Common myeloid progenitor, CD34-positive (primary cell): ENCODE results near the gene PIP5KL1.

Experiments
- CTCF ChIA-PET: fragments of 350-600 bp; sonication (Branson Sonifier 250); formaldehyde crosslinking; loops from one replicate; lab custom pipeline; 2021; ENCODE audit warnings: antibody characterized with exemption; lab: Charles Lee
- POLR2A ChIA-PET: fragments of 350-600 bp; sonication (Branson Sonifier 250); formaldehyde crosslinking; loops from one replicate; lab custom pipeline; 2021; ENCODE audit warnings: antibody characterized with exemption; lab: Charles Lee
- DNase-seq, 3 donors: peaks; one replicate each; pipeline versions ENCODE4 v3.0.0 to v3.0.0-alpha.2; 2013
- H3K27ac ChIP-seq, 2 experiments: 1 replicate in 1 of 2; 2 replicates in 1 of 2; pipeline ENCODE4 v1.7.0; 2013; ENCODE audit warnings: inconsistent platforms in 2 of 2, low read length in 2 of 2, mild to moderate bottlenecking in 2 of 2, low read depth in 1 of 2, moderate library complexity in 1 of 2; ENCODE audit not compliant: severe bottlenecking in 2 of 2, insufficient read depth in 1 of 2, poor library complexity in 1 of 2
- H3K27me3 ChIP-seq, 5 experiments: replicated peaks in 2 of 5; 1 replicate in 3 of 5; 2 replicates in 2 of 5; pipeline versions ENCODE4 v1.6.1 to v1.7.0; 2013; ENCODE audit warnings: low read length in 4 of 5, mild to moderate bottlenecking in 2 of 5, moderate library complexity in 2 of 5, inconsistent platforms in 1 of 5; ENCODE audit not compliant: insufficient read depth in 5 of 5, control insufficient read depth in 4 of 5
- H3K36me3 ChIP-seq, 4 experiments: 1 replicate in 2 of 4; 2 replicates in 2 of 4; pipeline versions ENCODE4 v1.6.1 to v1.7.0; 2013; ENCODE audit warnings: low read length in 3 of 4, control low read depth in 1 of 4, mild to moderate bottlenecking in 1 of 4; ENCODE audit not compliant: control insufficient read depth in 4 of 4, insufficient read depth in 4 of 4
- H3K4me1 ChIP-seq, 4 experiments: 1 replicate in 3 of 4; 2 replicates in 1 of 4; pipeline versions ENCODE4 v1.6.1 to v1.7.1; 2013; ENCODE audit warnings: low read length in 3 of 4, mild to moderate bottlenecking in 3 of 4, control low read depth in 1 of 4, inconsistent platforms in 1 of 4, moderate library complexity in 1 of 4; ENCODE audit not compliant: control insufficient read depth in 4 of 4, insufficient read depth in 4 of 4; ENCODE audit errors: control extremely low read depth in 1 of 4
- H3K4me3 ChIP-seq, 7 experiments: 1 replicate in 4 of 7; 2 replicates in 3 of 7; pipeline versions ENCODE4 v1.5.1 to v1.7.0; 2013; ENCODE audit warnings: mild to moderate bottlenecking in 7 of 7, low read length in 6 of 7, moderate library complexity in 6 of 7, inconsistent platforms in 2 of 7, low read depth in 2 of 7, control low read depth in 1 of 7; ENCODE audit not compliant: insufficient read depth in 4 of 7, control insufficient read depth in 1 of 7; ENCODE audit errors: extremely low read depth in 1 of 7
- H3K9me3 ChIP-seq, 5 experiments: 1 replicate in 4 of 5; 2 replicates in 1 of 5; pipeline versions ENCODE4 v1.6.1 to v1.7.1; 2013; ENCODE audit warnings: low read length in 4 of 5, mild to moderate bottlenecking in 2 of 5, inconsistent platforms in 1 of 5, low read depth in 1 of 5, moderate library complexity in 1 of 5; ENCODE audit not compliant: control insufficient read depth in 4 of 5, insufficient read depth in 2 of 5; ENCODE audit errors: control extremely low read depth in 1 of 5
- WGBS: methylation state at CpG from one replicate; pipeline ENCODE4 v1.1.5; 2013; ENCODE audit not compliant: insufficient coverage; 5-methylcytosine and 5-hydroxymethylcytosine counted together

The PIP5KL1 gene

GRCh38 chr9:127904561-127905003 is 26.0 kb downstream of the PIP5KL1 start:
- Histone ChIP-seq H3K4me1 (peaks cover 9 to 57% (median 49%) of the 10 kb centered on the region in 4 experiments), H3K4me3 (peak overlapping the region in 4 of 7 experiments; percentile 0 to 49 (median 25))
- 6% methylated on average over 7 of the region's 12 CpGs for WGBS

GRCh38 chr9:127903557-127904475 is 26.8 kb downstream of the PIP5KL1 start:
- POLR2A ChIA-PET = interaction anchor here (0.6 to 1.7 kb wide), 2 partner anchors 12 to 19 kb away, joined by 3 to 7 read pairs; no protein-coding TSS in a partner anchor
- WGBS = 21% methylated on average over 13 of the region's 17 CpGs
- peaks cover 9 to 58% (median 52%) of the 10 kb centered on the region in 4 experiments for H3K4me1 ChIP-seq
- peak overlapping the region in 4 of 7 experiments; percentile 34 to 59 (median 43) for H3K4me3 ChIP-seq
- H3K36me3 ChIP-seq = peaks cover 2 to 11% (median 5%) of the 10 kb centered on the region in 4 experiments
- no peaks in the 10 kb centered on the region for H3K9me3 ChIP-seq
- CTCF ChIA-PET = interaction anchor here (0.6 to 2.2 kb wide), 6 partner anchors 9 to 42 kb away, joined by 3 to 8 read pairs (median 3); partner anchors contain the start of gene ST6GALNAC4
- peak overlapping the region; percentile 62 to 79 for H3K27ac ChIP-seq
- H3K27me3 ChIP-seq = no peaks in the 10 kb centered on the region
- peak in 2 of 3 donors; percentile 56 to 67 for DNase-seq

More at GRCh38 chr9:127904561-127905003, 26.0 kb downstream of the PIP5KL1 start:
- Histone ChIP-seq H3K27me3 (no peaks in the 10 kb centered on the region), H3K9me3 (no peaks in the 10 kb centered on the region), H3K27ac (peak overlapping the region; percentile 62 to 79), H3K36me3 (peaks cover 2 to 13% (median 5%) of the 10 kb centered on the region in 4 experiments)
- ChIA-PET POLR2A (no interaction called here), CTCF (interaction anchor here (0.6 to 2.2 kb wide), 6 partner anchors 10 to 43 kb away, joined by 3 to 8 read pairs (median 3); partner anchors contain the start of gene ST6GALNAC4)
- peak in 2 of 3 donors; percentile 61 to 70 for DNase-seq

- peak within 1 kb of the TSS; percentile 67 to 86 (median 79) for H3K4me3 ChIP-seq
- H3K27me3 ChIP-seq = no peaks in the 10 kb centered on the region
- 0% methylated on average over 44 of the region's 89 CpGs for WGBS
- peaks cover 9 to 27% (median 25%) of the 10 kb centered on the region in 4 experiments for H3K36me3 ChIP-seq
- ChIA-PET CTCF (interaction anchor here (1.0 to 2.7 kb wide), 9 partner anchors 10 to 164 kb away, joined by 3 to 15 read pairs (median 5); partner anchors contain the start of genes ST6GALNAC4 and TOR2A), POLR2A (interaction anchor here (0.6 to 3.1 kb wide), 4 partner anchors 14 to 150 kb away, joined by 3 to 15 read pairs (median 4); partner anchors contain the start of gene ST6GALNAC4)
- DNase-seq = peak; percentile 71 to 85 (median 81)
- H3K9me3 ChIP-seq = peaks cover 0 to 15% (median 6%) of the 10 kb centered on the region in 5 experiments
- peak within 1 kb of the TSS in 1 of 2 experiments; percentile 61 for H3K27ac ChIP-seq
- peaks cover 6 to 48% (median 38%) of the 10 kb centered on the region in 4 experiments for H3K4me1 ChIP-seq
Measured at GRCh38 chr9:127899128-127899943, 31.2 kb downstream of the PIP5KL1 start, which contains the start of gene ST6GALNAC6. Gene ST6GALNAC6, minus strand, starts transcription at chr9:127899603. Its CDS starts 1,622 bp downstream, at chr9:127897981.

- Histone ChIP-seq H3K4me1 (peaks cover 4 to 40% (median 30%) of the 10 kb centered on the region in 4 experiments), H3K27ac (peak overlapping the region in 1 of 2 experiments; percentile 61), H3K36me3 (peaks cover 15 to 35% (median 32%) of the 10 kb centered on the region in 4 experiments), H3K27me3 (no peaks in the 10 kb centered on the region), H3K9me3 (peaks cover 0 to 22% (median 13%) of the 10 kb centered on the region in 5 experiments), H3K4me3 (peak overlapping the region; percentile 67 to 86 (median 76))
- DNase-seq = peak in 2 of 3 donors; percentile 46 to 62
- ChIA-PET POLR2A (interaction anchor here (0.8 to 3.1 kb wide), 3 partner anchors 13 to 18 kb away, joined by 3 to 15 read pairs (median 4); partner anchors contain the start of gene ST6GALNAC4), CTCF (interaction anchor here (1.0 to 2.7 kb wide), 8 partner anchors 9 to 164 kb away, joined by 3 to 15 read pairs (median 6); partner anchors contain the start of genes ST6GALNAC4 and TOR2A)
- WGBS = 30% methylated on average over 28 of the region's 32 CpGs
Measured at GRCh38 chr9:127898433-127899127, 32.0 kb downstream of the PIP5KL1 start.

- peak overlapping the region in 1 of 7 experiments; percentile 34 for H3K4me3 ChIP-seq
- DNase-seq = peak in 2 of 3 donors; percentile 73 to 82
- peaks cover 22 to 48% (median 43%) of the 10 kb centered on the region in 4 experiments for H3K36me3 ChIP-seq
- H3K9me3 ChIP-seq = peaks cover 0 to 33% (median 23%) of the 10 kb centered on the region in 5 experiments
- CTCF ChIA-PET = interaction anchor here (0.7 to 1.4 kb wide), 7 partner anchors 10 to 27 kb away, joined by 3 to 5 read pairs (median 4); partner anchors contain the start of gene ST6GALNAC4
- no peaks in the 10 kb centered on the region for H3K27me3 ChIP-seq
- H3K4me1 ChIP-seq = peaks cover 0 to 32% (median 24%) of the 10 kb centered on the region in 4 experiments
- 37% methylated on average over 8 of the region's 19 CpGs for WGBS
- POLR2A ChIA-PET = interaction anchor here (1.0 to 3.1 kb wide), 2 partner anchors 15 to 19 kb away, joined by 5 to 15 read pairs; partner anchors contain the start of gene ST6GALNAC4
- H3K27ac ChIP-seq = no peak overlapping the region
Measured at GRCh38 chr9:127897193-127897692, 33.3 kb downstream of the PIP5KL1 start.
